Astrocyte (in vitro differentiated cells and primary cell): ENCODE data around the gene RAB8B. TPM values are rescaled to one million over a fixed set of nuclear protein-coding genes. Genes with fewer than 3 reads are reported as not detected.
A peak's percentile ranks its signal among the peaks of the same experiment; 100 is the strongest.

Experiments
- DNase-seq: peaks from one replicate; pipeline ENCODE4 v3.0.0-alpha.2; 2010; ENCODE audit warnings: low read depth
- FAIRE-seq: peaks from 2 replicates; lab custom pipeline; 2011; peaks lifted over from hg19 to GRCh38; lab: Jason Lieb, UNC
- H2AFZ ChIP-seq: 2 replicates; pipeline ENCODE4 v1.6.0; 2012; ENCODE audit warnings: low read depth, low read length, inconsistent platforms
- H3K27ac ChIP-seq: 2 replicates; pipeline ENCODE4 v1.5.1; 2011; ENCODE audit warnings: low read depth, low read length, inconsistent platforms
- H3K27me3 ChIP-seq: 2 replicates; pipeline ENCODE4 v1.6.0; 2011; ENCODE audit warnings: low read length, inconsistent platforms; ENCODE audit not compliant: insufficient read depth
- H3K36me3 ChIP-seq: 2 replicates; pipeline ENCODE4 v1.5.1; 2011; ENCODE audit warnings: low read length, inconsistent platforms; ENCODE audit not compliant: insufficient read depth
- H3K4me1 ChIP-seq: 2 replicates; pipeline ENCODE4 v1.5.1; 2011; ENCODE audit warnings: low read length, inconsistent platforms; ENCODE audit not compliant: insufficient read depth
- H3K4me2 ChIP-seq: 2 replicates; pipeline ENCODE4 v1.6.0; 2012; ENCODE audit warnings: low read length, inconsistent platforms
- H3K4me3 ChIP-seq: 2 replicates; pipeline ENCODE4 v1.5.1; 2011; ENCODE audit warnings: low read depth, mild to moderate bottlenecking, low read length, inconsistent platforms; ENCODE audit not compliant: insufficient read depth
- H3K79me2 ChIP-seq: 2 replicates; pipeline ENCODE4 v1.6.0; 2012; ENCODE audit warnings: mild to moderate bottlenecking, low read length, inconsistent platforms; ENCODE audit not compliant: insufficient read depth
- H3K9ac ChIP-seq: 2 replicates; pipeline ENCODE4 v1.6.0; 2012; ENCODE audit warnings: mild to moderate bottlenecking, low read length, inconsistent platforms
- H3K9me3 ChIP-seq: 2 replicates; pipeline ENCODE4 v1.5.1; 2012; ENCODE audit warnings: low read depth, mild to moderate bottlenecking, low read length, inconsistent platforms; ENCODE audit not compliant: insufficient read depth
- H4K20me1 ChIP-seq: 2 replicates; pipeline ENCODE4 v1.6.0; 2012; ENCODE audit warnings: low read length, inconsistent platforms; ENCODE audit not compliant: insufficient read depth
- H3K27ac Mint-ChIP-seq: one replicate; pipeline ENCODE4 v1.8.0; 2021; ENCODE audit warnings: mild to moderate bottlenecking, mixed read lengths; ENCODE audit not compliant: unreplicated experiment
- H3K27me3 Mint-ChIP-seq: one replicate; pipeline ENCODE4 v1.8.0; 2021; ENCODE audit warnings: low read depth, mixed read lengths; ENCODE audit not compliant: unreplicated experiment
- H3K36me3 Mint-ChIP-seq: one replicate; pipeline ENCODE4 v1.8.0; 2021; ENCODE audit warnings: low read depth, mixed read lengths; ENCODE audit not compliant: unreplicated experiment
- H3K4me1 Mint-ChIP-seq: one replicate; pipeline ENCODE4 v1.8.0; 2021; ENCODE audit warnings: low read depth, mixed read lengths; ENCODE audit not compliant: unreplicated experiment
- H3K4me3 Mint-ChIP-seq: one replicate; pipeline ENCODE4 v1.8.0; 2021; ENCODE audit warnings: mild to moderate bottlenecking, moderate library complexity, mixed read lengths; ENCODE audit not compliant: unreplicated experiment
- H3K9me3 Mint-ChIP-seq: one replicate; pipeline ENCODE4 v1.8.0; 2021; ENCODE audit warnings: mild to moderate bottlenecking, mixed read lengths; ENCODE audit not compliant: unreplicated experiment
- EZH2 ChIP-seq: IDR thresholded peaks from 2 replicates; pipeline ENCODE4 v1.6.1; 2012; ENCODE audit warnings: mild to moderate bottlenecking, low read length, inconsistent platforms; ENCODE audit not compliant: insufficient read depth
- total RNA-seq: library from RNA; stranded (reverse); gene quantifications from 2 replicates; pipeline ENCODE4 v1.2.1, GENCODE V29; 2021
- TF ChIP-seq, protein P1 (sequence below): IDR thresholded peaks from 2 replicates; pipeline ENCODE4 v1.5.1; 2011; ENCODE audit warnings: low read depth, mild to moderate bottlenecking, inconsistent platforms, low read length, moderate library complexity; ENCODE audit not compliant: insufficient read depth

The RAB8B gene
- total RNA-seq, 1 donor from 2014 or later, result 49.3 TPM

DNA sequence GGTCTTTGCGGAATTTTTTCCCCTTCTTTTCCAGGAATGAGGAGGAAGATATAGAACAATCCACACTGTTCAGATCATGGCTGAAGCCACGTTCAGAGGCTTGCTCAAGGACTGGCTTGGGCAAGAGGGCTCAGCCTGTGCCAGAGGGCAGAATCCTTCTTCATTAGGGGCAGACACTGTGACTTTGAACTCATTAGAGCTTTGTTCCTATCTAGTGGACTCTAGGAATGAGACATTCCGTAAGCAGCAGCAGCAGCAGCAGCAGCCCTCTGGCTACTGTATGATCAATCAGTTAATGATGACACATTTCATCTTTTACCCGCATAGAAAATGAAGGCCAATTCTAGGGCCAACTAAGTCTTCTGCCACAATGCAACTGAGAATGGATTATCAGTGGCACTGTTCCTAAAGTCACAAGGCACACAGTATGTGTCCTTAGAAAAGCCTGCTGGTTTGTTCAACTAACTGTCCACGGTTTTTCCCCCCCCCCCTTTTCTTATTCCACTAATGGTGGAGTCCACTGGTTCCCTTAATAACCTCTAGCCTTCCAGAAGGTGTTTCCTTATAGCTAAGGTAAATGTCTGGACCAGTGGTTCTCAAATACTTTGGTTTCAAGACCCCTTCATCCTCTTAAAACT lies 1.7 kb upstream of the RAB8B start:
- H3K27ac Mint-ChIP-seq, result peak overlapping the region; percentile 79
- no peaks in the 10 kb centered on the region for H3K9me3 Mint-ChIP-seq
- Histone ChIP-seq H4K20me1 (peaks cover 15% of the 10 kb centered on the region), H3K27me3 (no peaks in the 10 kb centered on the region), H3K27ac (no peak overlapping the region), H3K9me3 (no peaks in the 10 kb centered on the region), H3K4me2 (no peak overlapping the region), H3K4me3 (no peak overlapping the region), H3K4me1 (peaks cover 34% of the 10 kb centered on the region), H3K9ac (no peak overlapping the region), H2AFZ (no peak overlapping the region), H3K36me3 (no peaks in the 10 kb centered on the region), H3K79me2 (peaks cover 30% of the 10 kb centered on the region)
- no peak for DNase-seq
- no peaks in the 10 kb centered on the region for H3K27me3 Mint-ChIP-seq
- H3K36me3 Mint-ChIP-seq, result no peaks in the 10 kb centered on the region
- no peak overlapping the region for H3K4me3 Mint-ChIP-seq
- no peak for FAIRE-seq
- peaks cover 30% of the 10 kb centered on the region for H3K4me1 Mint-ChIP-seq
- TF ChIP-seq EZH2, result no peak
- TF ChIP-seq, protein P1, sequence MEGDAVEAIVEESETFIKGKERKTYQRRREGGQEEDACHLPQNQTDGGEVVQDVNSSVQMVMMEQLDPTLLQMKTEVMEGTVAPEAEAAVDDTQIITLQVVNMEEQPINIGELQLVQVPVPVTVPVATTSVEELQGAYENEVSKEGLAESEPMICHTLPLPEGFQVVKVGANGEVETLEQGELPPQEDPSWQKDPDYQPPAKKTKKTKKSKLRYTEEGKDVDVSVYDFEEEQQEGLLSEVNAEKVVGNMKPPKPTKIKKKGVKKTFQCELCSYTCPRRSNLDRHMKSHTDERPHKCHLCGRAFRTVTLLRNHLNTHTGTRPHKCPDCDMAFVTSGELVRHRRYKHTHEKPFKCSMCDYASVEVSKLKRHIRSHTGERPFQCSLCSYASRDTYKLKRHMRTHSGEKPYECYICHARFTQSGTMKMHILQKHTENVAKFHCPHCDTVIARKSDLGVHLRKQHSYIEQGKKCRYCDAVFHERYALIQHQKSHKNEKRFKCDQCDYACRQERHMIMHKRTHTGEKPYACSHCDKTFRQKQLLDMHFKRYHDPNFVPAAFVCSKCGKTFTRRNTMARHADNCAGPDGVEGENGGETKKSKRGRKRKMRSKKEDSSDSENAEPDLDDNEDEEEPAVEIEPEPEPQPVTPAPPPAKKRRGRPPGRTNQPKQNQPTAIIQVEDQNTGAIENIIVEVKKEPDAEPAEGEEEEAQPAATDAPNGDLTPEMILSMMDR, result no peak

DNA sequence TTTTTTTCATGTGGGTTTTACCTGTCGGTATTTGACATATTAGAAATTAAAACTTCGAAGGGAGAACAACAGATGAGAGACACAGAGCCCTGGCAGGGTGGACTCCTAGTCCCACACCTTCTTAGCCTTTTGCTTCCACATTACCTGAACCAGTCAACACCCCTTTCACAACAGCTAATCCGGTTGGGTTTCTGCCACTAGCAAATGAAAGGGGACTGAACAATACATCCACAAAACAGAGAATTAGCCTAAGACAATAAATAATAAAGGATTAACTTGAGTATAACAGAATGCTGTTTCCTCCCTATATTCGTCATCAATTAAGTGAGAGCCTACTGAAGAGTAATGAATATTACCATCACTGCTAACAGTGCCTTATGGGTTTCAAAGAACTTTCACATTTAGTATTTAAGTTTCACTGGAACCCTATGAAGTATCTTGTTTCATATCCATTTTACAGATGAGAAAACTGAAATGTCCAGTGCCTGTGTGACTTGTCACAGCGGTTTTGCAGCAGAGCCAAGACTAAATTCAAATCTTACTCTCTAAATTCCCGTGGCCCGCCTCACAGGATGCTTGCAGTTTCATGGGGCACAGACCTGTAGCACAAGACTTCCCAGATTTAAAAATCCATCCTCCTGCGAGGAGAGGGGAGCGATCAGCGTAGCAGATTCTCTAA lies 1.0 kb upstream of the RAB8B start:
- Histone ChIP-seq H3K9me3 (no peaks in the 10 kb centered on the region), H2AFZ (peak overlapping the region; percentile 94), H3K4me1 (peaks cover 34% of the 10 kb centered on the region), H4K20me1 (peaks cover 17% of the 10 kb centered on the region), H3K27ac (peak overlapping the region; percentile 62), H3K4me3 (peak overlapping the region; percentile 80), H3K36me3 (no peaks in the 10 kb centered on the region), H3K9ac (peak overlapping the region; percentile 84), H3K4me2 (peak overlapping the region; percentile 98), H3K27me3 (no peaks in the 10 kb centered on the region), H3K79me2 (peaks cover 36% of the 10 kb centered on the region)
- H3K36me3 Mint-ChIP-seq, result no peaks in the 10 kb centered on the region
- FAIRE-seq (no peak), DNase-seq (no peak)
- no peak for TF ChIP-seq EZH2
- TF ChIP-seq, protein P1, result no peak
- peak overlapping the region; percentile 89 for H3K27ac Mint-ChIP-seq
- peaks cover 30% of the 10 kb centered on the region for H3K4me1 Mint-ChIP-seq
- peak overlapping the region; percentile 89 for H3K4me3 Mint-ChIP-seq
- H3K9me3 Mint-ChIP-seq, result no peaks in the 10 kb centered on the region
- no peaks in the 10 kb centered on the region for H3K27me3 Mint-ChIP-seq
